ENCODE data around the gene PDP2. TPM values are rescaled to one million over a fixed set of nuclear protein-coding genes. Genes with fewer than 3 reads are reported as not detected.

The PDP2 gene
- polyA plus RNA-seq, 1 donor (not counting 4 experiments of a cell fraction or from before 2014, with no cell fraction given), result 18.5 TPM

DNA sequence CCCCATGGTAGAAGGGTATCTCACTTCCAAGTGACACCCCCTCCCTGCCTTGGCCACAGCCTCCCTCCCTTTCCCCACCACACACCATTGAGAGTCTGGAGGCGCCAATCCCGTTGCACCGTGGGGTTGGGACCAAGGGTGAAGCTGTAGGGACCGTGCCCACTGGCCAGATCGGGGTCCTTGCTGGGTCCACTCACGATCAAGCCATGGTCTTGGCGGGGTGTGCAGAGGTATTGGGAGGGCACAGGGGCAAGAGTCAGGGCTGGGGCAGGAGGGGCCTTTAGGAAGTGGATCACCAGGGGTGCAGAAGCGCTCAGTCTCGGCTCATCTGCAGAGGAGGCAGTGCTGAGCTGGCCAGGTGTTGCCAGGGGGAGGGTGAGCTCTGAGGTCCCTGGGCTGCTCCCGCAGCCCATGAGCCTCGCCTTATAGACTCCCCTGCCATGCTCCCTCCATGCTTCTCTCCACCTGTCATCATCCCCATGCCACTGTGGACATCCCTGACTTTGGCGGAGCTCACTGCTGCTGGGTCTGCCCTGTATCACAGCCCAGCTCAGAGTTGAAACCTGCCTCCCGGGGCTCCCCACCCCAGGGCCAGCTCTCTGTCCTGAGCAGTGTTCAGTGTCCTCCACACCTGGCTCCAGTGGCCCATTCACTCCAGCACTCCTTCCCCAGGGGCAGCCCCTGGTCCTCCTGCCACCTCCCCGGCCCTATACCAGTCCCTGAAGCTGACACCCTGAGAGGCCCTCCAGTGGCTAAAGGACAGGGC lies 30.0 kb downstream of the PDP2 start:
- Histone ChIP-seq H3K27me3 (ENCODE audit: control insufficient read depth, extremely low read depth, insufficient read depth, low read length) (peaks cover 3% of the 10 kb centered on the region), H3K79me2 (ENCODE audit: control insufficient read depth, insufficient read depth, low read length) (no peaks in the 10 kb centered on the region), H3K4me2 (ENCODE audit: control insufficient read depth, extremely low read depth, insufficient read depth, low read depth, low read length) (no peak overlapping the region), H3K9me1 (ENCODE audit: control insufficient read depth, extremely low read depth, insufficient read depth, low read length) (no peaks in the 10 kb centered on the region), H2AFZ (ENCODE audit: control insufficient read depth, low read length) (no peak overlapping the region), H3K9ac (ENCODE audit: control insufficient read depth, extremely low read depth, insufficient read depth, low read length) (no peak overlapping the region), H3K27ac (ENCODE audit: control insufficient read depth, insufficient read depth, low read length) (no peak overlapping the region), H3K36me3 (ENCODE audit: control insufficient read depth in 2 of 2, extremely low read depth in 1 of 2, insufficient read depth in 2 of 2, low read length in 2 of 2) (no peaks in the 10 kb centered on the region), H3K4me1 (ENCODE audit: control insufficient read depth, extremely low read depth, insufficient read depth, low read length) (peaks cover 19% of the 10 kb centered on the region), H3K4me3 (ENCODE audit: control insufficient read depth in 2 of 3, extremely low read depth in 1 of 3, insufficient read depth in 2 of 3, low read depth in 1 of 3, low read length in 3 of 3) (no peak overlapping the region), H3K9me3 (ENCODE audit: control insufficient read depth, low read depth, low read length) (no peaks in the 10 kb centered on the region), H4K20me1 (ENCODE audit: control insufficient read depth, extremely low read depth, insufficient read depth, low read length) (no peaks in the 10 kb centered on the region)
- TF ChIP-seq, protein P1, sequence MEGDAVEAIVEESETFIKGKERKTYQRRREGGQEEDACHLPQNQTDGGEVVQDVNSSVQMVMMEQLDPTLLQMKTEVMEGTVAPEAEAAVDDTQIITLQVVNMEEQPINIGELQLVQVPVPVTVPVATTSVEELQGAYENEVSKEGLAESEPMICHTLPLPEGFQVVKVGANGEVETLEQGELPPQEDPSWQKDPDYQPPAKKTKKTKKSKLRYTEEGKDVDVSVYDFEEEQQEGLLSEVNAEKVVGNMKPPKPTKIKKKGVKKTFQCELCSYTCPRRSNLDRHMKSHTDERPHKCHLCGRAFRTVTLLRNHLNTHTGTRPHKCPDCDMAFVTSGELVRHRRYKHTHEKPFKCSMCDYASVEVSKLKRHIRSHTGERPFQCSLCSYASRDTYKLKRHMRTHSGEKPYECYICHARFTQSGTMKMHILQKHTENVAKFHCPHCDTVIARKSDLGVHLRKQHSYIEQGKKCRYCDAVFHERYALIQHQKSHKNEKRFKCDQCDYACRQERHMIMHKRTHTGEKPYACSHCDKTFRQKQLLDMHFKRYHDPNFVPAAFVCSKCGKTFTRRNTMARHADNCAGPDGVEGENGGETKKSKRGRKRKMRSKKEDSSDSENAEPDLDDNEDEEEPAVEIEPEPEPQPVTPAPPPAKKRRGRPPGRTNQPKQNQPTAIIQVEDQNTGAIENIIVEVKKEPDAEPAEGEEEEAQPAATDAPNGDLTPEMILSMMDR (optimal IDR thresholded peaks at IDR 0.05 in 1 of 3, IDR thresholded peaks at IDR 0.05 in 1 of 3, conservative IDR thresholded peaks at IDR 0.05 in 1 of 3; ENCODE audit: extremely low read depth in 1 of 3, insufficient read depth in 2 of 3, low read length in 3 of 3), result no peak
- TF ChIP-seq EZH2 (IDR thresholded peaks at IDR 0.05; ENCODE audit: low read length), result no peak
- FAIRE-seq (no peak), DNase-seq (ENCODE audit: low read depth, low spot score) (no peak)
- dilution Hi-C loops (cut with MboI; ENCODE audit: extremely low pct_ligation_motif_present, low sequenced_read_pairs), result no loop called here

DNA sequence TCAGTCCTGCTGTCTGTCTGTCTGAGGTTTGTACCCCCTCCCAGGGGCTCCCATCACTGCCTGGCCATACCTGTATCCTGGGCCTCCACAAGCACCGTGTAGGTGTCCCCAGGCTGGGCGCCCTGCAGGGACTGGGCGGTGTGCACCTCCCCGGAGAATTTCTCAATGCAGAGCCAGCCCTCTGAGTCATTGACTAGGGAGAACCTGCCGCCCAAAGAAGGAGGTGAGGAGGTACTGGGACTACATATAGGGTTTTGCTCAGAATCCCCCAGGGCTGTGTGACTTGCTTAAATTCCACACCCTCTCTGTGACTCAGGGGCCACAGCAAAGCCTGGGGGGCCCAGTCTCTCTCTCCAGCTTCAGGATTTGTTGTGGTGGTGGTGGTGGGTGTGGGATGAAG lies 30.8 kb downstream of the PDP2 start:
- FAIRE-seq, result peak; percentile 43
- Histone ChIP-seq H3K4me1 (ENCODE audit: control insufficient read depth, extremely low read depth, insufficient read depth, low read length) (peaks cover 13% of the 10 kb centered on the region), H3K4me2 (ENCODE audit: control insufficient read depth, extremely low read depth, insufficient read depth, low read depth, low read length) (peak overlapping the region; percentile 41)

More for the DNA sequence above, 30.8 kb downstream of the PDP2 start:
- Histone ChIP-seq H3K27me3 (ENCODE audit: control insufficient read depth, extremely low read depth, insufficient read depth, low read length) (peaks cover 3% of the 10 kb centered on the region), H3K79me2 (ENCODE audit: control insufficient read depth, insufficient read depth, low read length) (no peaks in the 10 kb centered on the region), H3K9me3 (ENCODE audit: control insufficient read depth, low read depth, low read length) (no peaks in the 10 kb centered on the region), H3K27ac (ENCODE audit: control insufficient read depth, insufficient read depth, low read length) (no peak overlapping the region), H2AFZ (ENCODE audit: control insufficient read depth, low read length) (no peak overlapping the region), H3K4me3 (ENCODE audit: control insufficient read depth in 2 of 3, extremely low read depth in 1 of 3, insufficient read depth in 2 of 3, low read depth in 1 of 3, low read length in 3 of 3) (no peak overlapping the region), H3K9me1 (ENCODE audit: control insufficient read depth, extremely low read depth, insufficient read depth, low read length) (no peaks in the 10 kb centered on the region), H3K9ac (ENCODE audit: control insufficient read depth, extremely low read depth, insufficient read depth, low read length) (no peak overlapping the region), H3K36me3 (ENCODE audit: control insufficient read depth in 2 of 2, extremely low read depth in 1 of 2, insufficient read depth in 2 of 2, low read length in 2 of 2) (no peaks in the 10 kb centered on the region), H4K20me1 (ENCODE audit: control insufficient read depth, extremely low read depth, insufficient read depth, low read length) (no peaks in the 10 kb centered on the region)
- TF ChIP-seq, protein P1 (optimal IDR thresholded peaks at IDR 0.05 in 1 of 3, IDR thresholded peaks at IDR 0.05 in 1 of 3, conservative IDR thresholded peaks at IDR 0.05 in 1 of 3; ENCODE audit: extremely low read depth in 1 of 3, insufficient read depth in 2 of 3, low read length in 3 of 3), result no peak
- no peak for TF ChIP-seq EZH2 (IDR thresholded peaks at IDR 0.05; ENCODE audit: low read length)
- dilution Hi-C loops (cut with MboI; ENCODE audit: extremely low pct_ligation_motif_present, low sequenced_read_pairs), result no loop called here
- no peak for DNase-seq (ENCODE audit: low read depth, low spot score)
